OCI-LY1 (cell line): Measurements from ENCODE around the gene USP13.

Experiments
- H2AFZ ChIP-seq: fragments of 200-600 bp; sonication (generic), shearing (Covaris generic); 2 replicates; pipeline ENCODE4 v1.6.0; 2014; ENCODE audit warnings: antibody characterized with exemption, mild to moderate bottlenecking, low read length
- H3F3A ChIP-seq: fragments of 200-600 bp; sonication (generic), shearing (Covaris generic); 2 replicates; pipeline ENCODE4 v1.6.0; 2014; ENCODE audit warnings: mild to moderate bottlenecking, antibody characterized with exemption, low read length, moderate library complexity; ENCODE audit not compliant: insufficient read depth
- H3K27ac ChIP-seq: fragments of 200-600 bp; sonication (generic); 2 replicates; pipeline ENCODE4 v1.5.1; 2014; ENCODE audit warnings: low read length, mixed run types, mild to moderate bottlenecking, low read depth; ENCODE audit not compliant: poor library complexity, severe bottlenecking
- H3K27me3 ChIP-seq: fragments of 200-600 bp; sonication (generic); 2 replicates; pipeline ENCODE4 v1.6.0; 2014; ENCODE audit warnings: antibody characterized with exemption, mild to moderate bottlenecking, low read length, moderate library complexity; ENCODE audit not compliant: insufficient read depth
- H3K36me3 ChIP-seq: fragments of 200-600 bp; sonication (generic); 2 replicates; pipeline ENCODE4 v1.6.1; 2014; ENCODE audit warnings: mild to moderate bottlenecking, antibody characterized with exemption, low read length, moderate library complexity, mixed read lengths; ENCODE audit not compliant: insufficient read depth
- H3K4me1 ChIP-seq: fragments of 200-600 bp; sonication (generic); 2 replicates; pipeline ENCODE4 v1.5.1; 2014; ENCODE audit warnings: mild to moderate bottlenecking, low read length, moderate library complexity; ENCODE audit not compliant: insufficient read depth, severe bottlenecking
- H3K4me2 ChIP-seq: fragments of 200-600 bp; sonication (generic), shearing (Covaris generic); 2 replicates; pipeline ENCODE4 v1.6.1; 2014; ENCODE audit warnings: low read length
- H3K4me3 ChIP-seq: fragments of 200-600 bp; sonication (generic); 2 replicates; pipeline ENCODE4 v1.5.1; 2014; ENCODE audit warnings: low read length, low read depth, mild to moderate bottlenecking, mixed read lengths; ENCODE audit not compliant: poor library complexity, severe bottlenecking
- H3K79me2 ChIP-seq: fragments of 200-600 bp; shearing (Covaris generic); 2 replicates; pipeline ENCODE4 v1.6.1; 2016; ENCODE audit warnings: mixed run types, low read length, mixed read lengths; ENCODE audit not compliant: insufficient read depth
- H3K9ac ChIP-seq: fragments of 200-600 bp; sonication (generic), shearing (Covaris generic); 2 replicates; pipeline ENCODE4 v1.6.1; 2014; ENCODE audit warnings: mild to moderate bottlenecking, low read length, mixed read lengths
- H3K9me2 ChIP-seq: fragments of 200-600 bp; sonication (generic), shearing (Covaris generic); 2 replicates; pipeline ENCODE4 v1.6.1; 2014; ENCODE audit warnings: low read depth, mild to moderate bottlenecking, low read length, mixed read lengths
- H3K9me3 ChIP-seq: fragments of 200-600 bp; shearing (Covaris generic); 2 replicates; pipeline ENCODE4 v1.6.1; 2014; ENCODE audit warnings: low read length, mixed read lengths
- H4K20me1 ChIP-seq: fragments of 200-600 bp; sonication (generic), shearing (Covaris generic); 2 replicates; pipeline ENCODE4 v1.6.0; 2016; ENCODE audit warnings: mild to moderate bottlenecking, low read length; ENCODE audit not compliant: insufficient read depth
- CTCF ChIP-seq: fragments of 200-600 bp; sonication (generic), shearing (Covaris generic); IDR thresholded peaks from 2 replicates; pipeline ENCODE4 v1.5.1; 2017; ENCODE audit warnings: mild to moderate bottlenecking, antibody characterized with exemption, low read length, moderate library complexity, mixed read lengths
- EZH2 ChIP-seq: fragments of 200-600 bp; sonication (generic), shearing (Covaris generic); IDR thresholded peaks from 2 replicates; pipeline ENCODE4 v1.8.0; 2017; ENCODE audit warnings: borderline replicate concordance, mixed run types, mild to moderate bottlenecking, antibody characterized with exemption, low read length, moderate library complexity, mixed read lengths

USP13 gene

GRCh38 chr3:179734497-179735281, 81.8 kb downstream of the USP13 start:
- TF ChIP-seq EZH2 = no peak
- no peak for TF ChIP-seq CTCF
- H3K79me2 ChIP-seq = no peaks in the 10 kb centered on the region
- H3K4me1 ChIP-seq = peaks cover 2% of the 10 kb centered on the region
- no peaks in the 10 kb centered on the region for H3K9me2 ChIP-seq
- no peaks in the 10 kb centered on the region for H3K27me3 ChIP-seq
- no peaks in the 10 kb centered on the region for H3F3A ChIP-seq
- H3K4me2 ChIP-seq = no peak overlapping the region
- H3K9ac ChIP-seq = no peak overlapping the region
- H3K4me3 ChIP-seq = no peak overlapping the region
- no peaks in the 10 kb centered on the region for H4K20me1 ChIP-seq
- no peak overlapping the region for H3K27ac ChIP-seq
- no peaks in the 10 kb centered on the region for H3K9me3 ChIP-seq
- no peak overlapping the region for H2AFZ ChIP-seq
- H3K36me3 ChIP-seq = peaks cover 79% of the 10 kb centered on the region

- no peaks in the 10 kb centered on the region for H3K79me2 ChIP-seq
These were observed 82.5 kb downstream of the USP13 start for GRCh38 chr3:179735321-179735720.

GRCh38 chr3:179738998-179739397, 86.2 kb downstream of the USP13 start:
- no peak overlapping the region for H3K4me2 ChIP-seq
- no peaks in the 10 kb centered on the region for H4K20me1 ChIP-seq
- no peak overlapping the region for H3K9ac ChIP-seq
- H3K79me2 ChIP-seq = no peaks in the 10 kb centered on the region
- H3F3A ChIP-seq = no peaks in the 10 kb centered on the region
- H3K36me3 ChIP-seq = peaks cover 79% of the 10 kb centered on the region
- H2AFZ ChIP-seq = no peak overlapping the region
- H3K4me3 ChIP-seq = no peak overlapping the region
- no peaks in the 10 kb centered on the region for H3K9me3 ChIP-seq
- H3K9me2 ChIP-seq = no peaks in the 10 kb centered on the region
- TF ChIP-seq CTCF (no peak), EZH2 (no peak)
- H3K4me1 ChIP-seq = peaks cover 8% of the 10 kb centered on the region
- no peak overlapping the region for H3K27ac ChIP-seq
- H3K27me3 ChIP-seq = no peaks in the 10 kb centered on the region

More at GRCh38 chr3:179735321-179735720, 82.5 kb downstream of the USP13 start:
- no peaks in the 10 kb centered on the region for H3K9me3 ChIP-seq
- no peaks in the 10 kb centered on the region for H3K9me2 ChIP-seq
- H3K9ac ChIP-seq = no peak overlapping the region
- no peak overlapping the region for H3K27ac ChIP-seq
- H3F3A ChIP-seq = no peaks in the 10 kb centered on the region
- no peak overlapping the region for H3K4me2 ChIP-seq
- H4K20me1 ChIP-seq = no peaks in the 10 kb centered on the region
- H3K27me3 ChIP-seq = no peaks in the 10 kb centered on the region
- H3K4me1 ChIP-seq = peaks cover 8% of the 10 kb centered on the region
- no peak overlapping the region for H2AFZ ChIP-seq
- H3K4me3 ChIP-seq = no peak overlapping the region
- no peak for TF ChIP-seq CTCF
- no peak for TF ChIP-seq EZH2
- H3K36me3 ChIP-seq = peaks cover 79% of the 10 kb centered on the region
